HG02678 (cell line): ENCODE data around the gene NPHP4.

ENCODE experiments used
- ATAC-seq: cut with Tn5 transposase; IDR thresholded peaks from one replicate; pipeline ENCODE4 v1.9.1; 2021; ENCODE audit warnings: mild to moderate bottlenecking, moderate library complexity; ENCODE audit not compliant: unreplicated experiment

NPHP4 gene

GRCh38 chr1:5951846-5952410 lies 40.3 kb downstream of the NPHP4 start:
- ATAC-seq, result no peak

DNA sequence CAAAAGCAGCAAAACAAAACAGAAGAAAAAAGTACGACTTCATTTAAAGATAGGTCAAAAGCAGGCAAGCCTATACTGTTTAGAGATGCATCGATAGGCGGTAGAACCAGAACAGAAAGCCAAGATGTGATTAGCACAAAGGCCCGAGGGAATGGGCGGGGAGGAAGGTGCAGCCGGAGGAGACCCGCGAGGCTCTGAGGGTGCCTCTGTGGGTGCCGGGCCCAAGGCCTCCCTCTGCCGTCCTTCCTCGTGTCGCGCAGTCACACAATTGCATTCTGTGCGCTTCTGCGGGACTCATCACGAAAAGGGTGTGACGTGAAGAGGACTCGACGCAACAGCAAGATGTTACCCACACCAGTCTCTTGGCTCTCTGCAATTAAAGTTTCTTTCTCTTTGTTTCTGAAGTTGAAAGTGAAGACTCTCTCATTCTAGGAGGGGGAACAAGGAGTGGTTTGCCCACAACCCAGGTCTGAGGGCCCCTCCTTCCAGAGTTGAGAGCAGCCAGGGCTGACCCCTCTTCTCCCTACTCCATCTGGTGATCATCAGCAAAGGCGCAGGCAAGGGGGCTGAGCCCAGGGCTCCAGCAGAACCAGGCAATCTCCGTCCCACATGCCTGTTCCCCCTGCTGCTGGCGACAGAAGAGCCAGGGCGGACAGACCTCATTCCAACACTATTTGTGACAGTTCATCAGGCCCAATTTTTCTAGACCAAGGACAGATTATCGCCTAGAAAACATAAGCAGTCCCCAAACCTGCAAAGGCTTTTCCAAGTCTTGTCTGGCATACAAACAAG lies 41.0 kb downstream of the NPHP4 start:
- ATAC-seq, result no peak

GRCh38 chr1:5950201-5950895 lies 41.9 kb downstream of the NPHP4 start:
- ATAC-seq, result no peak

- ATAC-seq, result no peak
Measured at GRCh38 chr1:5949761-5950100, 42.5 kb downstream of the NPHP4 start.

GRCh38 chr1:5949085-5949760 lies 43.0 kb downstream of the NPHP4 start:
- no peak for ATAC-seq

- no peak for ATAC-seq
Measured at GRCh38 chr1:5948681-5949005, 43.6 kb downstream of the NPHP4 start.

GRCh38 chr1:5947978-5948680 lies 44.1 kb downstream of the NPHP4 start:
- ATAC-seq, result no peak

- ATAC-seq, result no peak
Measured at GRCh38 chr1:5947071-5947821, 45.0 kb downstream of the NPHP4 start.

DNA sequence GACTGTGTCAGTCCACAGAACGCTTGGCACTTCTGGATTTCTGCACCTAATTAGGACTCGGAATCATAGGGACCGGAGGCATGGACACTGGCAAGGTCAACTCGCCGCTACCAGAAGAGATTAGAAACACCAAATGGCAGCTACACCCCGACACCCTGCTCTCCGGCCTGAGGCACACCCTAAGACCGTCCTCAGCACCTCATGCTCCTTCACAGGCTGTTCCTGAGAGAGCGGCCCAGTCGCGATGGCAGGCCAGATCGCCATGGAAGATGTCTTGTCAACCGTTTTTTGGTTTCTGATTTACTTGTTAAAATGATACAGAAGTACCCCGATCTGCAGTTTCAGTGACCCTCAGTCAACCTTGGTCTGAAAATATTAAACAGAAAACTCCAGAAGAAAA lies 46.8 kb downstream of the NPHP4 start:
- ATAC-seq, result no peak

- ATAC-seq, result no peak
Measured at GRCh38 chr1:5944843-5945167, 47.4 kb downstream of the NPHP4 start.

GRCh38 chr1:5944154-5944842 lies 47.9 kb downstream of the NPHP4 start:
- ATAC-seq, result no peak

- no peak for ATAC-seq
Measured at GRCh38 chr1:5943343-5944124, 48.7 kb downstream of the NPHP4 start.

DNA sequence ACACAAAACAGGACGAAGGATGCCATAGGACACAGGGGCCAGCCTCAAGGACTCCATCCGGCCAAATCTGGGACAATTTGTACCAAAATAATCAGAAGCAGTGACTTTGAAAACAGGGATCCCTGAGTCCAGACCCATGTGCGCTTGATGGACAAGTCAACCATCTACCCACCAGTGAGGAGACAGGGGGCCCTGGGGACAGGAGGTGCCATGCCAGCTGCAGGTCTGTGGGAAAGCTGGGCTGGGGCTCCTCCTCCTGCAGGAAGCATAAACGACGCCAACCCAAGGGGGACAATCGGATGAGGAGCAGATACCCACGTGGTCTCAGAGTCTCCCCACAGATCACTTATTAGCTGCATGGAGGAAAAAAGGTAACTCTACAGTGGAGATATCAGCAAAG lies 50.6 kb downstream of the NPHP4 start:
- no peak for ATAC-seq

DNA sequence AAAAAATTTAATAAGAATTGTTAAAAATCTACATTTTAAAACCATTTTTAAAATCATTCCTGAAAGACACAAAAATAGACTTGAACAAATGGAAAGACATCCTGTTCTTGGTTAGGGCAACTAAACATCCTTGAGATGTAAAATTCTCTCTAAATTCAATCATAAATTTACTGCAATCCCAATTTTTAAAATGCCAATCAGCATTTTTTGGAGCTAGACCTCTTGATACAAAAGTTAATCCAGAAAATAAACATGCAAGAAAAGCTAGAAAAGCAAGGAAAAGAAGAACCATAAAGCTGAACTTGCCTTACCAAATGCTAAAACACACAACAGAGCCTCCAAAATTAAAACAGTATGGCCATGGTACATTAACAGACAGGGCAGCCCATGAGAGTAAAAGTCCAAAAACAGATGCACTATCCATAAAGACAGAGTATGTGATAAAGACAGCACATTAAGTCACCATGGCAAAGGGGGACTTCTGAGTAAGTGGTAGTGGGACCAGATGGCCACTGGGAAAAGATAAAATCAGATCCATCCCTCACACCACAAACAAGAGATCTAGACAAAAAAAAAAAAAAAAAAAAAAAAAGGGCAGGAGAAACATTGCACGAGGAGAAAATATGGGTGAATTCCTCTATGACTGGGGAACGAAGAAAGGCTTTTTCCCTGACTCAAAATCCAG lies 51.4 kb downstream of the NPHP4 start:
- ATAC-seq, result no peak

DNA sequence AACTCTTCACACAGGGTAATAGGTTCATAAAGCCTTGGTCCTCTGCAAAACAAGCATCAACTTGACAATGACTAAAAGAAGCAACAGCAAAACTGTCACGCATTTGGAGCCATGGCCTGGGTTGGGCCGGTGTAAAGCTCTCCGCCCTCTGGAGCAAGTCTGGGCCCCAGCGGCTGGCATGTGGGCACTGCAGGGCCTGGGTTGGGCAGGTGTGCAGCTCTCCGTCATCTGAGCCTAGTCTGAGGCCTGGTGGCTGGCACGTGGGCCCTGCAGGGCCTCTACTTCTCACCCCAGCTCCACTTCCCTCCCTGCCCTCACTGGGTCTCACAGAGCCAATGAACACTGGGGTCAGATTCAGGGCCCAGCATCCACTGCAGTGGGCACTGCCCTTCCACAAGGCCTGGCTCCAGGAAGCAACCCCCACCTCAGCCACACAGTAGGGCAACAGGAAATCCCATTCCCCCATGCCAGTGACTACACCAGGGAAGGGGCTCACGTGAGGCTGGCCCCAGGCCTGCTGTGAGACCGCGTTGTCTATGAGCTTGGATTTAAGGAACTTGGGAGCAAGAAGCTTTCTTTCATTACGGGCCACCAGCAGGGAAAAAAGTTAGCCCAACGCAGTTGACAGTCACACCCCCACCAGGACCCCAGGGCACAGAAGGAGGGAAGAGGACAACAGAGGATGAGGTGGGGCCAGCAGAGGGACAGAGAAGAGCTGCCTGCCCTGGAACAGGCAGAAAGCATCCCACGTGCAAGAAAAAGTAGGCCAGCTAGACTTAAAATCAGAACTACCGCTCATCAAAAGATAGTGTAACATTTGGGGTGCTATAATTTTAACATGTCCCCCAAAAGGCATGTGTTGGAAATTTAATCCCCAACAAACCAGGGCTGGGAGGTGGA lies 52.7 kb downstream of the NPHP4 start:
- no peak for ATAC-seq

- ATAC-seq, result no peak
Measured at GRCh38 chr1:5938101-5938646, 54.1 kb downstream of the NPHP4 start.

- no peak for ATAC-seq
Measured at GRCh38 chr1:5937373-5937857, 54.8 kb downstream of the NPHP4 start.
